ENCODE results near the gene PAK4. TPM values are rescaled to one million over a fixed set of nuclear protein-coding genes. Genes with fewer than 3 reads are reported as not detected.

The PAK4 gene
- total and polyA plus RNA-seq, 2 of the 8 experiments (the other 6 are each of a cell fraction or from before 2014, with no cell fraction given): 50.7 to 64.4 TPM

DNA sequence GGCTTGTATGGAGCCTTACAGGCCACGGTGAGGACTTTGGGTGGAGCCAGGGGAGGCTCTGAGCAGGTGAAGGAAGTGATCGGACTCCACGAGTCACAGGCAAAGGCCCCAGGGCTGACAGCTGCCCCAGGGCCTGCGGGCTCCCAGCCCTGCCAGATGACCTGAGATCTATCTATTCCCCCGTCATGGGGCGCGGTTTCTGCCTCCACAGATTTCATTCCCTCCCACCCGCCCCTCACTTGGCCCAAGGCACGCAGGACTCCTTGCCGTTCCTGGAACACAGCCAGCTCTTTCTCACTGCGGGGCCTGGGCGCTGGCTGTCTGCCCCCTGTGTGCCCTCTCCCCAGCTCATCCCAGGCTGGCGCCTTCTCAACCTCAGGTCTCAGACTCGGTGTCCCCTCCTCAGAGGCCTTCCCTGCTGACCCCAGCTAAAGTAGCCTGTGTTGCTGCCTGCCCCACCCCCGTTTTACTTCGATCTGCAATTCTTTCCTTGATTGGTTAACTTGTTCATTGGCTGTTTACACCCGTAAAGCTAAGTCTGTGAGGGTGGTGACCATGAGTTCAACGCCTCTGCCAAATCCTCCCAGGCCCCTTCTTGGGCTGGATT is 13.9 kb upstream of the PAK4 start:
- no peak overlapping the region for H4K91ac ChIP-seq (replicated peaks; ENCODE audit: insufficient read length, low read length)
- H3K27ac ChIP-seq (ENCODE audit: low read depth, low read length): no peak overlapping the region
- no peak overlapping the region for H4K5ac ChIP-seq (ENCODE audit: insufficient read length, low read depth, low read length)
- H3K23ac ChIP-seq (ENCODE audit: insufficient read length): no peak overlapping the region
- H4K20me1 ChIP-seq (replicated peaks in 1 of 2; ENCODE audit: control insufficient read depth in 1 of 2, insufficient read depth in 2 of 2, low read length in 2 of 2): no peaks in the 10 kb centered on the region
- H3K23me2 ChIP-seq (ENCODE audit: low read depth, low read length): no peaks in the 10 kb centered on the region
- no peaks in the 10 kb centered on the region; a peak in 1 of 7 replicates for H3K27me3 ChIP-seq (replicated peaks in 1 of 4; ENCODE audit: control insufficient read depth in 3 of 4, extremely low read depth in 1 of 4, insufficient read depth in 3 of 4, low read length in 3 of 4)
- no peaks in the 10 kb centered on the region for H3K79me2 ChIP-seq (ENCODE audit: control insufficient read depth in 1 of 2, insufficient read depth in 2 of 2, low read length in 2 of 2)
- no peak for TF ChIP-seq YY1 (IDR thresholded peaks at IDR 0.05; ENCODE audit: low read depth, low read length)
- no peak overlapping the region for H3K4ac ChIP-seq (replicated peaks; ENCODE audit: insufficient read length, low read depth, low read length)
- no peak overlapping the region for H2BK120ac ChIP-seq (replicated peaks; ENCODE audit: low read depth, low read length)
- H3K9ac ChIP-seq (replicated peaks in 1 of 4; ENCODE audit: extremely low read depth in 1 of 4, low read depth in 3 of 4, low read length in 3 of 4): no peak overlapping the region
- POLR2A ChIA-PET (ENCODE audit: partially characterized antibody): no interaction called here
- H2BK12ac ChIP-seq (ENCODE audit: low read depth, low read length): no peak overlapping the region
- 78% methylated on average over 15 of the region's 18 CpGs; no CpG with 5 or more reads in 1 of the 2 experiments for WGBS, 2 experiments (ENCODE audit: extremely low coverage in 1 of 2, insufficient coverage in 1 of 2, insufficient read length in 1 of 2, insufficient replicate concordance in 2 of 2, low coverage in 1 of 2, low lambda C conversion rate in 2 of 2, missing lambda C conversion rate in 1 of 2)
- peak overlapping the region; percentile 7; the same call in 1 of the 2 replicates for H2AFZ ChIP-seq (ENCODE audit: low read length)
- H3K4me1 ChIP-seq (replicated peaks in 1 of 4; ENCODE audit: control insufficient read depth in 3 of 4, insufficient read depth in 4 of 4, low read length in 3 of 4): peaks cover 0 to 5% (median 0%) of the 10 kb centered on the region in 4 experiments; a peak in 3 of 7 replicates
- CTCF ChIA-PET (ENCODE audit: partially characterized antibody): interaction anchor here (1.0 to 5.8 kb wide), 20 partner anchors 9 to 216 kb away, joined by 3 to 53 read pairs (median 5); partner anchors contain the start of gene NCCRP1
- H2BK5ac ChIP-seq (ENCODE audit: low read depth, low read length): no peak overlapping the region
- H3K18ac ChIP-seq (ENCODE audit: extremely low read depth, low read length): no peak overlapping the region; the same call in 1 of the 2 replicates
- no peak overlapping the region; a peak in 1 of 4 replicates for H3K4me2 ChIP-seq (ENCODE audit: insufficient read depth in 1 of 2, low read depth in 2 of 2, low read length in 2 of 2)
- H2BK15ac ChIP-seq (ENCODE audit: low read length): no peak overlapping the region
- no peak overlapping the region for H4K8ac ChIP-seq (ENCODE audit: extremely low read depth, insufficient read depth, low read length)
- no peaks in the 10 kb centered on the region for H3K9me3 ChIP-seq (ENCODE audit: insufficient read depth in 2 of 2, low read depth in 1 of 2, low read length in 1 of 2)
- FAIRE-seq (no peak), DNase-seq (ENCODE audit: low read depth in 1 of 2, low spot score in 2 of 2) (no peak)
- no peak overlapping the region for H2AK5ac ChIP-seq (ENCODE audit: low read depth, low read length)
- H3K56ac ChIP-seq (replicated peaks; ENCODE audit: insufficient read length, low read depth, low read length): no peak overlapping the region
- H3K14ac ChIP-seq (ENCODE audit: insufficient read length): no peak overlapping the region
- no peaks in the 10 kb centered on the region for H3K36me3 ChIP-seq (ENCODE audit: control insufficient read depth in 2 of 4, insufficient read depth in 4 of 4, low read length in 3 of 4)
- H3K4me3 ChIP-seq (ENCODE audit: extremely low read depth in 1 of 4, insufficient read depth in 2 of 4, low read depth in 3 of 4, low read length in 4 of 4): no peak overlapping the region
- no peak overlapping the region for H2BK20ac ChIP-seq (ENCODE audit: low read length)
- no peaks in the 10 kb centered on the region for H3K79me1 ChIP-seq (ENCODE audit: low read depth, low read length)
